ENCODE data around the gene DNM3.
"Not testable (repeated sequence)": the region's sequence is repeated elsewhere in the genome, so short reads cannot be mapped to it uniquely, and the experiment has no call there.

Gene DNM3

DNA sequence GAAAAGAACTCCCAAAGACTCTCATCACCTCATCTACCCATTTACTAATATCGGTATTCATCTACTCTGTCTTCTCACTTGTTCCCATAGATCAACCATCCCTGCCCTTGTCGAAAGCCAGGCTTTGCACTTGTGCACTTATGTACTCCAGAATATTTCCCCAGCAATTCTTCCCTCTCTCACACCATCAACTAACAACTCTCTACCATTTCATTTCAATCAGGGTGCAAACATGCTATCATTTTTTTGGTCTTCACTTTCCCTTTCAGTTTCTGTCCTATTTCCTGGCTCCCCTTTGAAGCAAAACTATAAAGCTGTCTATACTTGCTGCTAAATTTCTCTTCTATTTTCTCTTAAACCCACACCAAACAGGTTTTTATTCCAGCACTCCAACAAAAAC is 585.9 kb downstream of the DNM3 start:
- no peak overlapping the region for H3K4me3 ChIP-seq (ENCODE audit: low read depth, low read length)
- H3K27me3 ChIP-seq: no peaks in the 10 kb centered on the region
- TF ChIP-seq, protein P1, sequence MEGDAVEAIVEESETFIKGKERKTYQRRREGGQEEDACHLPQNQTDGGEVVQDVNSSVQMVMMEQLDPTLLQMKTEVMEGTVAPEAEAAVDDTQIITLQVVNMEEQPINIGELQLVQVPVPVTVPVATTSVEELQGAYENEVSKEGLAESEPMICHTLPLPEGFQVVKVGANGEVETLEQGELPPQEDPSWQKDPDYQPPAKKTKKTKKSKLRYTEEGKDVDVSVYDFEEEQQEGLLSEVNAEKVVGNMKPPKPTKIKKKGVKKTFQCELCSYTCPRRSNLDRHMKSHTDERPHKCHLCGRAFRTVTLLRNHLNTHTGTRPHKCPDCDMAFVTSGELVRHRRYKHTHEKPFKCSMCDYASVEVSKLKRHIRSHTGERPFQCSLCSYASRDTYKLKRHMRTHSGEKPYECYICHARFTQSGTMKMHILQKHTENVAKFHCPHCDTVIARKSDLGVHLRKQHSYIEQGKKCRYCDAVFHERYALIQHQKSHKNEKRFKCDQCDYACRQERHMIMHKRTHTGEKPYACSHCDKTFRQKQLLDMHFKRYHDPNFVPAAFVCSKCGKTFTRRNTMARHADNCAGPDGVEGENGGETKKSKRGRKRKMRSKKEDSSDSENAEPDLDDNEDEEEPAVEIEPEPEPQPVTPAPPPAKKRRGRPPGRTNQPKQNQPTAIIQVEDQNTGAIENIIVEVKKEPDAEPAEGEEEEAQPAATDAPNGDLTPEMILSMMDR (IDR thresholded peaks at IDR 0.05; ENCODE audit: low read depth, low read length): no peak
- no peaks in the 10 kb centered on the region for H3K4me1 ChIP-seq
- no peaks in the 10 kb centered on the region for H3K9me3 ChIP-seq
- H3K36me3 ChIP-seq: no peaks in the 10 kb centered on the region
- no peak for DNase-seq

GRCh38 chr1:172429331-172430127 is 588.2 kb downstream of the DNM3 start:
- Histone ChIP-seq H3K27me3 (no peaks in the 10 kb centered on the region), H3K9me3 (no peaks in the 10 kb centered on the region), H3K4me1 (no peaks in the 10 kb centered on the region), H3K4me3 (ENCODE audit: low read depth, low read length) (no peak overlapping the region), H3K36me3 (no peaks in the 10 kb centered on the region)
- TF ChIP-seq, protein P1 (IDR thresholded peaks at IDR 0.05; ENCODE audit: low read depth, low read length): peak; percentile 82
- peak; percentile 35 for DNase-seq

GRCh38 chr1:172430128-172430454 is 588.8 kb downstream of the DNM3 start:
- TF ChIP-seq, protein P1 (IDR thresholded peaks at IDR 0.05; ENCODE audit: low read depth, low read length): no peak
- no peak overlapping the region for H3K4me3 ChIP-seq (ENCODE audit: low read depth, low read length)

GRCh38 chr1:172431204-172431603 is 589.9 kb downstream of the DNM3 start:
- no peaks in the 10 kb centered on the region for H3K9me3 ChIP-seq
- TF ChIP-seq, protein P1 (IDR thresholded peaks at IDR 0.05; ENCODE audit: low read depth, low read length): no peak
- no peaks in the 10 kb centered on the region for H3K36me3 ChIP-seq
- H3K4me3 ChIP-seq (ENCODE audit: low read depth, low read length): no peak overlapping the region
- H3K27me3 ChIP-seq: no peaks in the 10 kb centered on the region
- no peak for DNase-seq
- H3K4me1 ChIP-seq: no peaks in the 10 kb centered on the region

More at GRCh38 chr1:172430128-172430454, 588.8 kb downstream of the DNM3 start:
- no peaks in the 10 kb centered on the region for H3K4me1 ChIP-seq
- H3K27me3 ChIP-seq: no peaks in the 10 kb centered on the region
- DNase-seq: no peak
- no peaks in the 10 kb centered on the region for H3K9me3 ChIP-seq
- no peaks in the 10 kb centered on the region for H3K36me3 ChIP-seq

GRCh38 chr1:172431721-172432192 is 590.5 kb downstream of the DNM3 start:
- H3K36me3 ChIP-seq: no peaks in the 10 kb centered on the region
- no peaks in the 10 kb centered on the region for H3K9me3 ChIP-seq
- DNase-seq: no peak
- H3K4me3 ChIP-seq (ENCODE audit: low read depth, low read length): no peak overlapping the region
- TF ChIP-seq, protein P1 (IDR thresholded peaks at IDR 0.05; ENCODE audit: low read depth, low read length): no peak
- H3K4me1 ChIP-seq: no peaks in the 10 kb centered on the region
- no peaks in the 10 kb centered on the region for H3K27me3 ChIP-seq

DNA sequence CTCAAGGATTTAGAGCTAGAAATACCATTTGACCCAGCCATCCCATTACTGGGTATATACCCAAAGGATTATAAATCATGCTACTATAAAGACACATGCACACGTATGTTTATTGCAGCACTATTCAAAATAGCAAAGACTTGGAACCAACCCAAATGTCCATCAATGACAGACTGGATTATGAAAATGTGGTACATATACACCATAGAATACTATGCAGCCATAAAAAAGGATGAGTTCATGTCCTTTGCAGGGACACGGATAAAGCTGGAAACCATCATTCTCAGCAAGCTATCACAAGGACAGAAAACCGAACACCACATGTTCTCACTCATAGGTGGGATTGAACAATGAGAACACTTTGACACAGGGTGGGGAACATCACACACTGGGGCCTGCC is 595.9 kb downstream of the DNM3 start:
- H3K27me3 ChIP-seq; H3K36me3 ChIP-seq; H3K4me3 ChIP-seq (ENCODE audit: low read depth, low read length); H3K4me1 ChIP-seq; DNase-seq; H3K9me3 ChIP-seq: not testable (repeated sequence)

All from BE2C (cell line).